ENCODE results near the gene DLX5.

DLX5 gene

DNA sequence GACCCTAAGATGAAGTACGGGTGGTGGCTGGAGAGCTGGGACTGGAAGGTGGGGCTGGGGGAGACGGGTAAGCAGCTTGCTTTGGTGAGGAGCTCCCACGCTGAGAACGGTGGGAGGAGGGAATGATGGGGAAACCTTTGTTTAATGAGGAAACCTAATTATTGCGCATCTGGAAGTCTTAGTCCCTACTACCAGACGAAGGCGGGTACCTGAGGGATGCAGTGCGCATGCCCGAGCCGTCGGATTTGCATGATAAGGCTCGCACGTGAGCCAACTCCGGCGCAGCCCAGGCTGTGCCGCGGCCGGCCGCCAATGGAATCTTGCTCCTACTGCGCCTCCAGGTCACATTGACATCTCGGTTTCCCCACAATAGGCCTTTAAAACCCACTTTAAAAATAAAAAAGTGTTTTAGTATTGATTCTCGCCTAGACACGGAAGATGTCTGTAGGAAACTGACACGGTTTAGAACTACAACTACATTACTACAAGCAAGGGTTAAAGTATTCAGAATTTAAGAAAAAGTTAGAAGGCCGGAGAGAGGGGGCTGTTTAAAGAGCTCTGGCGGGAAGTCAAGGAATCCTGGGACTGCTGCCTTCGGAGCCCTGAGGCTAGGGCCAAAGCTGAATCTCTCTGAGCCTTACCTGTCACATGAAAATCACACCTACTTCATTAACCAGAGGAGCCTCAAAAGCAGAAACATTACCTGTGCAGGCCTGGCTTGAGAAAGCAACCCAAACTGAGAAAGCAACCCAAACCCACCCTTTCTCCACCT, 31.4 kb downstream of the DLX5 start:
- no peaks in the 10 kb centered on the region for H3K4me1 ChIP-seq (ENCODE audit: insufficient read depth, poor library complexity, severe bottlenecking)
- no peaks in the 10 kb centered on the region for H3K36me3 ChIP-seq (ENCODE audit: low read depth)
- H3K4me3 ChIP-seq (ENCODE audit: severe bottlenecking): no peak overlapping the region
- H3K27me3 ChIP-seq (ENCODE audit: insufficient read depth, poor library complexity, severe bottlenecking): peaks cover 93% of the 10 kb centered on the region
- no peak for ATAC-seq (ENCODE audit: low read depth)
- DNase-seq (ENCODE audit: low spot score): no peak
- H3K27ac ChIP-seq (ENCODE audit: poor library complexity, severe bottlenecking): no peak overlapping the region
- no peaks in the 10 kb centered on the region for H3K9me3 ChIP-seq (ENCODE audit: severe bottlenecking)
- TF ChIP-seq, protein P1, sequence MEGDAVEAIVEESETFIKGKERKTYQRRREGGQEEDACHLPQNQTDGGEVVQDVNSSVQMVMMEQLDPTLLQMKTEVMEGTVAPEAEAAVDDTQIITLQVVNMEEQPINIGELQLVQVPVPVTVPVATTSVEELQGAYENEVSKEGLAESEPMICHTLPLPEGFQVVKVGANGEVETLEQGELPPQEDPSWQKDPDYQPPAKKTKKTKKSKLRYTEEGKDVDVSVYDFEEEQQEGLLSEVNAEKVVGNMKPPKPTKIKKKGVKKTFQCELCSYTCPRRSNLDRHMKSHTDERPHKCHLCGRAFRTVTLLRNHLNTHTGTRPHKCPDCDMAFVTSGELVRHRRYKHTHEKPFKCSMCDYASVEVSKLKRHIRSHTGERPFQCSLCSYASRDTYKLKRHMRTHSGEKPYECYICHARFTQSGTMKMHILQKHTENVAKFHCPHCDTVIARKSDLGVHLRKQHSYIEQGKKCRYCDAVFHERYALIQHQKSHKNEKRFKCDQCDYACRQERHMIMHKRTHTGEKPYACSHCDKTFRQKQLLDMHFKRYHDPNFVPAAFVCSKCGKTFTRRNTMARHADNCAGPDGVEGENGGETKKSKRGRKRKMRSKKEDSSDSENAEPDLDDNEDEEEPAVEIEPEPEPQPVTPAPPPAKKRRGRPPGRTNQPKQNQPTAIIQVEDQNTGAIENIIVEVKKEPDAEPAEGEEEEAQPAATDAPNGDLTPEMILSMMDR (IDR thresholded peaks at IDR 0.05; ENCODE audit: poor library complexity, severe bottlenecking): no peak

- Histone ChIP-seq H3K36me3 (ENCODE audit: low read depth) (no peaks in the 10 kb centered on the region), H3K4me3 (ENCODE audit: severe bottlenecking) (no peak overlapping the region), H3K9me3 (ENCODE audit: severe bottlenecking) (no peaks in the 10 kb centered on the region), H3K27me3 (ENCODE audit: insufficient read depth, poor library complexity, severe bottlenecking) (peaks cover 88% of the 10 kb centered on the region), H3K27ac (ENCODE audit: poor library complexity, severe bottlenecking) (no peak overlapping the region), H3K4me1 (ENCODE audit: insufficient read depth, poor library complexity, severe bottlenecking) (no peaks in the 10 kb centered on the region)
- DNase-seq (ENCODE audit: low spot score) (no peak), ATAC-seq (ENCODE audit: low read depth) (no peak)
- TF ChIP-seq, protein P1 (IDR thresholded peaks at IDR 0.05; ENCODE audit: poor library complexity, severe bottlenecking): no peak
Measured at GRCh38 chr7:96992192-96993005, 32.2 kb downstream of the DLX5 start.

DNA sequence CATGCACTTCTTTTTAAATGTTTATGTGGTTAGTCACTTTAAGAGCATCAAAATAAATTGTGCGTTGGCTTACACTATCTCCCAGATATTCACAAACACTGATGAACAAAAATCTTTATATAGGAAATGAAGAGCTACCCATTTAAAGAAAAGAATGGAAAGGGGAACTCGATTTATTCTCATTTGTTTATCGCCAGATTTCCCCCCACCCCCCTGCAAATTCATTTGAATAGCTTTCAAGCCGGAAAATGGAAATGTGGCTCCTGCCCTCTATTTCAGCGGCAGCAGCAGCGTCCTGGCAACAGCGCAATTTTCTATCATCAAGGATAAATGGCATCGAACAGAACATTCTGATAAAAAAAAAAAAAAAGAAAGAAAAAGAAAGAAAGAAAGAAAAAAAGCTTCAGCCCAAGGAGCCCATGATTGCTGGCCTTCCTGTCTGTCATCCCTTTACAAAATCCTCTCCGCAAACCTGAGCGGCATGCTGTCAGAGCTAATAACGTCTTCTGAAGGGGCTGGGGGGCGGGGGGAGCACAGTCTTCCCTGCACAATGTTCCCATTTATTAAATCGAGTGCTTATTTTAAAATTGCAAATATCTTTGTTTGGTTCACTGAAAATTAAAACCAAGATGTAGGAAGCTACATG, 33.0 kb downstream of the DLX5 start:
- Histone ChIP-seq H3K27me3 (ENCODE audit: insufficient read depth, poor library complexity, severe bottlenecking) (peaks cover 84% of the 10 kb centered on the region), H3K36me3 (ENCODE audit: low read depth) (no peaks in the 10 kb centered on the region), H3K27ac (ENCODE audit: poor library complexity, severe bottlenecking) (no peak overlapping the region), H3K4me1 (ENCODE audit: insufficient read depth, poor library complexity, severe bottlenecking) (no peaks in the 10 kb centered on the region), H3K4me3 (ENCODE audit: severe bottlenecking) (no peak overlapping the region), H3K9me3 (ENCODE audit: severe bottlenecking) (no peaks in the 10 kb centered on the region)
- no peak for ATAC-seq (ENCODE audit: low read depth)
- DNase-seq (ENCODE audit: low spot score): no peak
- TF ChIP-seq, protein P1 (IDR thresholded peaks at IDR 0.05; ENCODE audit: poor library complexity, severe bottlenecking): no peak

- Histone ChIP-seq H3K4me3 (ENCODE audit: severe bottlenecking) (no peak overlapping the region), H3K27me3 (ENCODE audit: insufficient read depth, poor library complexity, severe bottlenecking) (peaks cover 85% of the 10 kb centered on the region)
- ATAC-seq (ENCODE audit: low read depth): no peak
Measured at GRCh38 chr7:96989859-96990317, 34.7 kb downstream of the DLX5 start.

More at GRCh38 chr7:96989859-96990317, 34.7 kb downstream of the DLX5 start:
- TF ChIP-seq, protein P1 (IDR thresholded peaks at IDR 0.05; ENCODE audit: poor library complexity, severe bottlenecking): no peak
- Histone ChIP-seq H3K36me3 (ENCODE audit: low read depth) (no peaks in the 10 kb centered on the region), H3K27ac (ENCODE audit: poor library complexity, severe bottlenecking) (no peak overlapping the region), H3K4me1 (ENCODE audit: insufficient read depth, poor library complexity, severe bottlenecking) (no peaks in the 10 kb centered on the region), H3K9me3 (ENCODE audit: severe bottlenecking) (no peaks in the 10 kb centered on the region)
- DNase-seq (ENCODE audit: low spot score): no peak
